SK-N-SH (cell line): ENCODE results near the gene MYO18B. TPM values are rescaled to one million over a fixed set of nuclear protein-coding genes. Genes with fewer than 3 reads are reported as not detected.

Experiments
- CTCF ChIA-PET: fragments of 300-600, 350-600 bp; formaldehyde crosslinking; extraction: SDS; loops from one replicate; lab custom pipeline; 2021; lab: Yijun Ruan, JAX
- POLR2A ChIA-PET: fragments of 350-600 bp; sonication (Branson Sonifier 250); formaldehyde crosslinking; extraction: SDS; loops from one replicate; lab custom pipeline; 2020; ENCODE audit warnings: antibody characterized with exemption, inconsistent platforms; lab: Yijun Ruan, JAX
- DNase-seq: peaks from one replicate; pipeline ENCODE4 v3.0.0; 2012
- H2AFZ ChIP-seq: fragments of 200-600 bp; sonication (generic); 2 replicates; pipeline ENCODE4 v1.8.1; 2016; ENCODE audit warnings: antibody characterized with exemption, mild to moderate bottlenecking, low read depth
- H3F3A ChIP-seq: fragments of 200-600 bp; sonication (generic); replicated peaks from 2 replicates; pipeline ENCODE3; 2016; ENCODE audit warnings: antibody characterized with exemption, mild to moderate bottlenecking; ENCODE audit not compliant: insufficient read depth
- H3K27ac ChIP-seq, 2 experiments: fragments of 200-500 bp in 1 of 2; fragments of 200-600 bp in 1 of 2; sonication (Bioruptor generic) in 1 of 2; sonication (generic), shearing (Covaris generic) in 1 of 2; 2 replicates each; pipeline versions ENCODE4 v1.5.1 to v1.6.1; 2014 to 2016; ENCODE audit warnings: low read depth in 2 of 2, inconsistent platforms in 1 of 2, low read length in 1 of 2, mild to moderate bottlenecking in 1 of 2, mixed read lengths in 1 of 2
- H3K27me3 ChIP-seq: fragments of 200-600 bp; sonication (generic), shearing (Covaris generic); 2 replicates; pipeline ENCODE4 v1.6.1; 2016; ENCODE audit warnings: mixed run types; ENCODE audit not compliant: insufficient read depth
- H3K36me3 ChIP-seq, 2 experiments: fragments of 200-500 bp in 1 of 2; fragments of 200-600 bp in 1 of 2; sonication (Bioruptor generic) in 1 of 2; sonication (generic) in 1 of 2; replicated peaks in 1 of 2; 2 replicates each; pipeline versions ENCODE3 to v1.5.1; 2014 to 2016; ENCODE audit warnings: low read length in 1 of 2, mild to moderate bottlenecking in 1 of 2; ENCODE audit not compliant: insufficient read depth in 2 of 2, control insufficient read depth in 1 of 2
- H3K4me1 ChIP-seq, 2 experiments: fragments of 200-500 bp in 1 of 2; fragments of 200-600 bp in 1 of 2; sonication (Bioruptor generic) in 1 of 2; sonication (generic), shearing (Covaris generic) in 1 of 2; 2 replicates each; pipeline versions ENCODE4 v1.5.1 to v1.6.1; 2014 to 2016; ENCODE audit warnings: low read depth in 1 of 2, low read length in 1 of 2, mixed run types in 1 of 2; ENCODE audit not compliant: insufficient read depth in 2 of 2, control insufficient read depth in 1 of 2
- H3K4me2 ChIP-seq: fragments of 200-600 bp; sonication (generic), shearing (Covaris generic); 2 replicates; pipeline ENCODE4 v1.6.1; 2017; ENCODE audit warnings: mixed run types
- H3K4me3 ChIP-seq, 2 experiments: fragments of 200-500 bp in 1 of 2; fragments of 200-600 bp in 1 of 2; sonication (Bioruptor generic) in 1 of 2; sonication (generic), shearing (Covaris generic) in 1 of 2; 2 replicates each; pipeline versions ENCODE4 v1.5.1 to v1.8.1; 2014 to 2016; ENCODE audit warnings: low read depth in 2 of 2, inconsistent platforms in 1 of 2, low read length in 1 of 2, mild to moderate bottlenecking in 1 of 2, mixed read lengths in 1 of 2, moderate library complexity in 1 of 2
- H3K79me2 ChIP-seq: fragments of 200-600 bp; sonication (generic); 2 replicates; pipeline ENCODE4 v1.8.1; 2017; ENCODE audit warnings: mild to moderate bottlenecking; ENCODE audit not compliant: insufficient read depth
- H3K9ac ChIP-seq: fragments of 200-600 bp; sonication (generic); 2 replicates; pipeline ENCODE4 v1.6.1; 2017; ENCODE audit warnings: mixed run types
- H3K9me2 ChIP-seq: fragments of 200-600 bp; sonication (generic); 2 replicates; pipeline ENCODE4 v1.6.1; 2017; ENCODE audit warnings: mixed run types
- H3K9me3 ChIP-seq: fragments of 200-600 bp; sonication (generic); 2 replicates; pipeline ENCODE4 v1.6.1; 2017; ENCODE audit warnings: mixed run types, mild to moderate bottlenecking, moderate library complexity
- H4K20me1 ChIP-seq: fragments of 200-600 bp; sonication (generic); 2 replicates; pipeline ENCODE4 v1.6.1; 2017; ENCODE audit warnings: mild to moderate bottlenecking, mixed run types; ENCODE audit not compliant: insufficient read depth
- CHD2 ChIP-seq: fragments of 150-350 bp; IDR thresholded peaks from 2 replicates; pipeline ENCODE4 v1.6.1; 2018; ENCODE audit warnings: low read length; ENCODE audit not compliant: partially characterized antibody
- CTCF ChIP-seq: fragments of 200-600 bp; sonication (generic); IDR thresholded peaks from 2 replicates; pipeline ENCODE4 v1.6.1; 2017; ENCODE audit warnings: antibody characterized with exemption, mild to moderate bottlenecking, moderate library complexity
- EP300 ChIP-seq, 2 experiments: IDR thresholded peaks; 2 replicates each; pipeline versions ENCODE4 v1.4.0 to v1.6.1; 2012; ENCODE audit warnings: borderline replicate concordance in 1 of 2, low read depth in 1 of 2, low read length in 1 of 2
- FOXJ3 ChIP-seq: sonication (generic); formaldehyde crosslinking; IDR thresholded peaks from 2 replicates; pipeline ENCODE4 v1.5.1; 2020; ENCODE audit warnings: mild to moderate bottlenecking, missing genetic modification reagents
- FOXM1 ChIP-seq: IDR thresholded peaks from 2 replicates; pipeline ENCODE4 v1.4.0; 2012; ENCODE audit warnings: low read depth, mild to moderate bottlenecking
- IRF3 ChIP-seq: fragments of 150-350 bp; IDR thresholded peaks from 2 replicates; pipeline ENCODE4 v1.6.1; 2016; ENCODE audit warnings: mild to moderate bottlenecking, low read depth, low read length
- JUND ChIP-seq: IDR thresholded peaks from 2 replicates; pipeline ENCODE4 v1.4.0; 2012
- MAX ChIP-seq: IDR thresholded peaks from 2 replicates; pipeline ENCODE4 v1.4.0; 2012; ENCODE audit warnings: low read depth
- MEF2A ChIP-seq: IDR thresholded peaks from 2 replicates; pipeline ENCODE4 v1.4.0; 2012; ENCODE audit warnings: low read depth, borderline replicate concordance
- NRF1 ChIP-seq: IDR thresholded peaks from 2 replicates; pipeline ENCODE4 v1.6.1; 2012; ENCODE audit warnings: low read depth, mild to moderate bottlenecking, low read length
- RAD21 ChIP-seq: IDR thresholded peaks from 2 replicates; pipeline ENCODE4 v1.6.1; 2012; ENCODE audit warnings: mild to moderate bottlenecking, low read length
- REST ChIP-seq: IDR thresholded peaks from 2 replicates; pipeline ENCODE4 v1.6.1; 2012; ENCODE audit warnings: mild to moderate bottlenecking, low read depth, low read length, moderate library complexity
- RFX5 ChIP-seq: IDR thresholded peaks from 2 replicates; pipeline ENCODE4 v1.6.1; 2012; ENCODE audit warnings: mild to moderate bottlenecking, improper control_type of control experiment, low read length
- SIN3A ChIP-seq: IDR thresholded peaks from 2 replicates; pipeline ENCODE4 v1.6.1; 2012; ENCODE audit warnings: low read depth, mild to moderate bottlenecking, low read length, moderate library complexity, borderline replicate concordance
- SMC3 ChIP-seq: IDR thresholded peaks from 2 replicates; pipeline ENCODE4 v1.6.1; 2012; ENCODE audit warnings: low read depth, low read length, improper control_type of control experiment
- TAF1 ChIP-seq: IDR thresholded peaks from 2 replicates; pipeline ENCODE4 v1.6.1; 2012; ENCODE audit warnings: low read depth, mild to moderate bottlenecking, low read length, moderate library complexity, borderline replicate concordance
- USF1 ChIP-seq: IDR thresholded peaks from 2 replicates; pipeline ENCODE4 v1.4.0; 2012; ENCODE audit warnings: low read depth, borderline replicate concordance
- USF2 ChIP-seq: fragments of 150-350 bp; IDR thresholded peaks from 2 replicates; pipeline ENCODE4 v1.6.1; 2017; ENCODE audit warnings: antibody characterized with exemption, low read length, low read depth, borderline replicate concordance
- YY1 ChIP-seq: IDR thresholded peaks from 2 replicates; pipeline ENCODE4 v1.4.0; 2012; ENCODE audit warnings: low read depth, mild to moderate bottlenecking
- ZBTB33 ChIP-seq: IDR thresholded peaks from 2 replicates; pipeline ENCODE4 v1.4.0; 2012; ENCODE audit warnings: low read depth, borderline replicate concordance
- WGBS: methylation state at CpG from one replicate; pipeline ENCODE4 v1.1.6; 2017; ENCODE audit warnings: low lambda C conversion rate; 5-methylcytosine and 5-hydroxymethylcytosine counted together
- polyA plus RNA-seq, 3 experiments: library from polyadenylated mRNA; depleted of rRNA; stranded (reverse); fragments of >200 nt; gene quantifications; 2 replicates each; pipeline ENCODE4 v1.2.3, GENCODE V29; 2012

MYO18B gene
- polyA plus RNA-seq, 1 of the 3 experiments (the other 2 are of a cell fraction), result 0.05 TPM

- no peaks in the 10 kb centered on the region for H4K20me1 ChIP-seq
- DNase-seq, result no peak
- TF ChIP-seq RFX5, result no peak
- no peak for TF ChIP-seq REST
- no peak for TF ChIP-seq MAX
- no peak for TF ChIP-seq USF1
- TF ChIP-seq CHD2, result no peak
- TF ChIP-seq EP300 (IDR thresholded peaks at IDR 0.05; ENCODE audit: borderline replicate concordance in 1 of 2, low read depth in 1 of 2, low read length in 1 of 2), result no peak
- TF ChIP-seq YY1, result no peak
- no peak for TF ChIP-seq SIN3A
- no peak for TF ChIP-seq USF2
- TF ChIP-seq TAF1, result no peak
- no peak for TF ChIP-seq ZBTB33
- no peak for TF ChIP-seq IRF3
- no peak for TF ChIP-seq FOXJ3 (CRISPR knock-in tag)
- TF ChIP-seq NRF1, result no peak
- no peak for TF ChIP-seq CTCF
- no peak for TF ChIP-seq RAD21
- no peak for TF ChIP-seq FOXM1
- no peak for TF ChIP-seq JUND
- TF ChIP-seq SMC3, result no peak
- TF ChIP-seq MEF2A, result no peak
- no peaks in the 10 kb centered on the region for H3K36me3 ChIP-seq
- H3K4me2 ChIP-seq, result no peak overlapping the region
- H3K79me2 ChIP-seq, result no peaks in the 10 kb centered on the region
- no peak overlapping the region for H3K27ac ChIP-seq
- ChIA-PET CTCF (interaction anchor here (1.8 kb wide), 1 partner anchor 107 kb away, joined by 5 read pairs; no protein-coding TSS in a partner anchor), POLR2A (no interaction called here)
- no peaks in the 10 kb centered on the region for H3K27me3 ChIP-seq
- no peaks in the 10 kb centered on the region for H3K9me2 ChIP-seq
- whole genome bisulfite sequencing, result 26% methylated on average over 2 of the region's 2 CpGs
- H3K9ac ChIP-seq, result no peak overlapping the region
- no peak overlapping the region for H2AFZ ChIP-seq
- H3F3A ChIP-seq, result no peaks in the 10 kb centered on the region
- H3K4me1 ChIP-seq, result peaks cover 0 to 13% of the 10 kb centered on the region in 2 experiments; a peak in 1 of 4 replicates
- H3K9me3 ChIP-seq, result no peaks in the 10 kb centered on the region
- H3K4me3 ChIP-seq, result no peak overlapping the region
These were observed 322.1 kb downstream of the MYO18B start for GRCh38 chr22:26064048-26064447.
